Suprapubic skin (tissue), 4 donors: ENCODE results near the gene C1orf174. TPM values are rescaled to one million over a fixed set of nuclear protein-coding genes. Genes with fewer than 3 reads are reported as not detected.
"Not testable (repeated sequence)": the region's sequence is repeated elsewhere in the genome, so short reads cannot be mapped to it uniquely, and the experiment has no call there.

Experiments used
- DNase-seq, 2 donors: peaks; one replicate each; pipeline ENCODE4 v3.0.0-alpha.2; 2019; ENCODE audit warnings: low spot score in 2 of 2
- H3K27ac ChIP-seq: fragments of 200-600 bp; sonication (generic); one replicate; pipeline ENCODE4 v1.5.1; 2019
- H3K27me3 ChIP-seq: fragments of 200-600 bp; sonication (generic); one replicate; pipeline ENCODE4 v1.5.1; 2019
- H3K36me3 ChIP-seq: fragments of 200-600 bp; sonication (generic); one replicate; pipeline ENCODE4 v1.5.1; 2019
- H3K4me1 ChIP-seq: fragments of 200-600 bp; sonication (generic); one replicate; pipeline ENCODE4 v1.5.1; 2019
- H3K4me3 ChIP-seq: fragments of 200-600 bp; sonication (generic); one replicate; pipeline ENCODE4 v1.5.1; 2019; ENCODE audit warnings: mild to moderate bottlenecking
- H3K9me3 ChIP-seq: fragments of 200-600 bp; sonication (generic); one replicate; pipeline ENCODE4 v1.5.1; 2019
- EP300 ChIP-seq: sonication (generic); formaldehyde crosslinking; IDR thresholded peaks from one replicate; pipeline ENCODE4 v1.6.1; 2017; ENCODE audit warnings: antibody characterized with exemption
- POLR2A ChIP-seq, 2 donors: fragments of 450-650 bp; IDR thresholded peaks; one replicate each; pipeline ENCODE4 v1.6.1; 2017; ENCODE audit warnings: antibody characterized with exemption in 2 of 2, mild to moderate bottlenecking in 2 of 2, moderate library complexity in 2 of 2
- POLR2AphosphoS5 ChIP-seq, 3 donors: sonication (generic); formaldehyde crosslinking; IDR thresholded peaks; one replicate each; pipeline ENCODE4 v1.6.1; 2017; ENCODE audit warnings: antibody characterized with exemption in 3 of 3
- WGBS: methylation state at CpG from one replicate; pipeline ENCODE4 v1.1.5; 2018; 5-methylcytosine and 5-hydroxymethylcytosine counted together
- total RNA-seq, 4 donors: library from RNA; depleted of rRNA; stranded (reverse); fragments of >200 nt; gene quantifications; one replicate each; pipeline ENCODE4 v1.1.0, GENCODE V29; 2016
- TF ChIP-seq, protein P1 (sequence below), 2 donors: fragments of 200-600 bp in 1 of 2; fragments of 450-650 bp in 1 of 2; sonication (generic) in 1 of 2; IDR thresholded peaks; one replicate each; pipeline ENCODE4 v1.5.1; 2016 to 2019; ENCODE audit warnings: antibody characterized with exemption in 2 of 2, mild to moderate bottlenecking in 1 of 2, moderate library complexity in 1 of 2

The C1orf174 gene
- total RNA-seq, 4 donors from 2014 or later: 16.0 to 25.3 (median 19.7) TPM

DNA sequence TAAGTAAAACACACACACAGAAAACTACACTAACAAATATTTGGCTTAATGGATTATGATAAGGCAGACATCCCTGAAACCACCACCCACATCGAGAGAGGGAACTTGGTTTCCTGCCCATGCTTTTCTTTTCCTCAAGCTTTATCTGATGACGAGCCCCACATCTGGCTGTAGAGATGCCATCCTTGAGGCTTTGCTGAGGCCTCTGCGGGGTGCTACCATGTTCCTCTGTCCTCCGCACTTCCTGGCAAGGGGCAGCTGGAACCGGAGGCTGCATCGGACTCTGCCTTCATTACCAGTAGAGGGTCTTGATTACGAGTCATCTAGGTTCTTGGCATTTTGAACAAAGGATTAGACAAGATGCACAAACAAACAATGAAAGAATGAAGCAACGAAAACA is 21.7 kb upstream of the C1orf174 start:
- WGBS: 68% methylated on average over 8 of the region's 8 CpGs
- no peak overlapping the region for H3K4me3 ChIP-seq

DNA sequence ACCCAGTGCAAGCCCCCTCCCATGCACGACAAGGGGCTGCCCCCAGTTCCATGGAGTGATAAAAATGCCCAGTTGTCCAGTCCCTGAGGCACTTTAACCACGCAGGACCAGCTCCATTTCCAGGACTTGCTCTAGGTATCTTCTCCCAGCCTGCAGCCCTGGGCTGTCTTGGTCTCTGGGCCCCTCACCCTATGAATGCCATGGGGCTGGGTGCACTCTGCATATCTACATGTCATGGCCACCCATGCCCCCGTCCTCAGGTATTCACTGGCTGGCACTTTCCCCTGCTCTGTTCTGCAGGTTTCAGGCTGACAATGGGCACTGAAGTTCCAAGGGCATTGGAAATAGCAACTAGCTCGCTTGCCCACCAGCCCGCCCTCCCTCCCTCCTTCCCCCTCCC is 19.6 kb upstream of the C1orf174 start:
- peak in 1 of 2 donors; percentile 58 for DNase-seq
- Histone ChIP-seq H3K4me3 (no peak overlapping the region), H3K27ac (no peak overlapping the region), H3K36me3 (no peaks in the 10 kb centered on the region), H3K4me1 (no peaks in the 10 kb centered on the region), H3K9me3 (no peaks in the 10 kb centered on the region), H3K27me3 (peaks cover 49% of the 10 kb centered on the region)
- WGBS: 71% methylated on average over 3 of the region's 5 CpGs
- TF ChIP-seq EP300: no peak
- no peak for TF ChIP-seq POLR2A (IDR thresholded peaks at IDR 0.05)
- TF ChIP-seq, protein P1, sequence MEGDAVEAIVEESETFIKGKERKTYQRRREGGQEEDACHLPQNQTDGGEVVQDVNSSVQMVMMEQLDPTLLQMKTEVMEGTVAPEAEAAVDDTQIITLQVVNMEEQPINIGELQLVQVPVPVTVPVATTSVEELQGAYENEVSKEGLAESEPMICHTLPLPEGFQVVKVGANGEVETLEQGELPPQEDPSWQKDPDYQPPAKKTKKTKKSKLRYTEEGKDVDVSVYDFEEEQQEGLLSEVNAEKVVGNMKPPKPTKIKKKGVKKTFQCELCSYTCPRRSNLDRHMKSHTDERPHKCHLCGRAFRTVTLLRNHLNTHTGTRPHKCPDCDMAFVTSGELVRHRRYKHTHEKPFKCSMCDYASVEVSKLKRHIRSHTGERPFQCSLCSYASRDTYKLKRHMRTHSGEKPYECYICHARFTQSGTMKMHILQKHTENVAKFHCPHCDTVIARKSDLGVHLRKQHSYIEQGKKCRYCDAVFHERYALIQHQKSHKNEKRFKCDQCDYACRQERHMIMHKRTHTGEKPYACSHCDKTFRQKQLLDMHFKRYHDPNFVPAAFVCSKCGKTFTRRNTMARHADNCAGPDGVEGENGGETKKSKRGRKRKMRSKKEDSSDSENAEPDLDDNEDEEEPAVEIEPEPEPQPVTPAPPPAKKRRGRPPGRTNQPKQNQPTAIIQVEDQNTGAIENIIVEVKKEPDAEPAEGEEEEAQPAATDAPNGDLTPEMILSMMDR (IDR thresholded peaks at IDR 0.05): no peak
- no peak for TF ChIP-seq POLR2AphosphoS5 (IDR thresholded peaks at IDR 0.05)

More for the DNA sequence above, 21.7 kb upstream of the C1orf174 start:
- no peak for TF ChIP-seq POLR2A (IDR thresholded peaks at IDR 0.05)
- TF ChIP-seq EP300: no peak
- no peak for TF ChIP-seq POLR2AphosphoS5 (IDR thresholded peaks at IDR 0.05)
- TF ChIP-seq, protein P1 (IDR thresholded peaks at IDR 0.05): no peak
- peaks cover 45% of the 10 kb centered on the region for H3K27me3 ChIP-seq
- no peak overlapping the region for H3K27ac ChIP-seq
- peak in 1 of 2 donors; percentile 48 for DNase-seq
- H3K4me1 ChIP-seq: no peaks in the 10 kb centered on the region
- no peaks in the 10 kb centered on the region for H3K9me3 ChIP-seq
- no peaks in the 10 kb centered on the region for H3K36me3 ChIP-seq

DNA sequence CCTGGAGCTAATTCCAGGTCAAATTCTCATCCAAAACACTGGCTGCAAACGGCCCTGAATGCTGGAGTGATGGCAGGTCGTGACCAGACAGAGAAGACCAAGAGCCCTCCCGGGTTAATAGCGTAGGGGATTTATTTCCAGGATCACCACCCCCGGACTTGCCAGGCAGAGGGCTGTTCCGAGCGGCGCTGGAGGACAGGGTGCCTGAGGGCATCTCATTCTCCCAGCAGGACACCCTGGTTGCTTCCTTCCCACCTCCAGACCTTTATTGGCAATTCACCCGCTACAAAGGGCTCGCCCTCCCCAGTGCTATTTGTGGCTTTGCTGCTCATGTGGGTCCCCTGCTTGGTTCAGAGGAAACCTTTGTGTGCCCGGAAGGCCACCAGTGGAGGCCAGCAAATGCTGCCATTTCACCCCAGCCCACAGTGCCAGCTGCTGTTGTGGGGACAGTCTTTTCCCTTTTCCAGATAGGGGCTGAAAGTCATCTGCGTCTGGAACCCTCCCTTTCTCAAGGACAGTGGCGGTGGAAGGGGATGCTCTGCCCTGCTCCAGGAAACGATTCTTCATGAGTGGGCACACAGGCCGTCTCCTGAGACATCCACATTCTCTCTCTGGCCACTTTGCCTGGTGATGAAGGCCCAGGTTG is 19.0 kb upstream of the C1orf174 start:
- H3K4me1 ChIP-seq: no peaks in the 10 kb centered on the region
- no peak for TF ChIP-seq POLR2AphosphoS5 (IDR thresholded peaks at IDR 0.05)
- no peak for TF ChIP-seq EP300
- TF ChIP-seq POLR2A (IDR thresholded peaks at IDR 0.05): no peak
- TF ChIP-seq, protein P1 (IDR thresholded peaks at IDR 0.05): no peak
- no peaks in the 10 kb centered on the region for H3K36me3 ChIP-seq
- no peaks in the 10 kb centered on the region for H3K9me3 ChIP-seq
- peaks cover 53% of the 10 kb centered on the region for H3K27me3 ChIP-seq
- no peak overlapping the region for H3K27ac ChIP-seq
- DNase-seq: peak in 1 of 2 donors; percentile 43
- WGBS: 62% methylated on average over 13 of the region's 15 CpGs
- no peak overlapping the region for H3K4me3 ChIP-seq

DNA sequence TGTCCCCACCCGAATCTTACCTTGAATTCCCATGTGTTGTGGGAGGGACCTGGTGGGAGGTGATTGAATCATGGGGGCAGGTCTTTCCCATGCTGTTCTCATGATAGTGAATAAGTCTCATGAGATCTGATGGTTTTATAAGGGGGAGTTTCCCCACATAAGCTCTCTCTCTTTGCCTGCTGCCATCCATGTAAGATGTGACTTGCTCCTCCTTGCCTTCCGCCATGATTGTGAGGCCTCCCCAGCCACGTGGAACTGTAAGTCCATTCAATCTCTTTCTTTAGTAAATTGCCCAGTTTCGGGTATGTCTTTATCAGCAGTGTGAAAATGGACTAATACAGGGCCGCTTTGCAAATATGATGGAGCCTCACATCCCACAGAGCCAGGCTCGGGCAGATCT is 18.3 kb upstream of the C1orf174 start:
- DNase-seq, H3K4me1 ChIP-seq, H3K36me3 ChIP-seq, H3K27ac ChIP-seq, H3K4me3 ChIP-seq, H3K9me3 ChIP-seq: not testable (repeated sequence)
- H3K27me3 ChIP-seq: peaks cover 46% of the 10 kb centered on the region
- 75% methylated on average over 6 of the region's 6 CpGs for WGBS

DNA sequence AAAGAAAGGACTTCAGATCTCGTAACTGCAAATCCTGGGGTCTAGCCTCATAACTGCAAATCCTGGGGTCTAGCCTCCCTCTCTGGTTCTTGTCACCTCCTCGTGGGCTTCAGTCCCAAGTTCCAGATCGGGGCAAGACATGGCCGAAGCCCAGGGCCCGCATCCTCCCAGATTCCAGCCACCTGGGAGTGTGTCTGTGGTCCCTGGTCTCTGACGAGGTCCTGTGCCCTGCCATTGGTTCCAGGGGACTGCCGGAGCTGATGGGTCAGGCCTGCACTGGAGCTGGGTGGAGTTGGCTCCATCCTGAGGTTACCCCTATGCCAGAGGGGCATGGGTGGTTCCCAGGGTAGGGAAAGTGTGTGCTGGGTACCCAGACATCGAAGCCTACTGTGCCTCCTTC is 17.7 kb upstream of the C1orf174 start:
- H3K4me3 ChIP-seq: no peak overlapping the region
- H3K9me3 ChIP-seq: no peaks in the 10 kb centered on the region
- peak in 1 of 2 donors; percentile 61 for DNase-seq
- no peak overlapping the region for H3K27ac ChIP-seq
- H3K27me3 ChIP-seq: peaks cover 43% of the 10 kb centered on the region
- no peaks in the 10 kb centered on the region for H3K36me3 ChIP-seq
- H3K4me1 ChIP-seq: no peaks in the 10 kb centered on the region
- TF ChIP-seq POLR2AphosphoS5 (IDR thresholded peaks at IDR 0.05) (no peak), POLR2A (IDR thresholded peaks at IDR 0.05) (no peak)
- TF ChIP-seq, protein P1 (IDR thresholded peaks at IDR 0.05): no peak
- 86% methylated on average over 7 of the region's 8 CpGs for WGBS
